Neural cell (in vitro differentiated cells): ENCODE results near the gene TULP1. TPM values are rescaled to one million over a fixed set of nuclear protein-coding genes. Genes with fewer than 3 reads are reported as not detected.

Experiments
- H2AFZ ChIP-seq: fragments of 200-600, 300-800 bp; sonication (generic), shearing (Covaris generic); 2 replicates; pipeline ENCODE4 v1.6.0; 2014; ENCODE audit warnings: low read depth, mild to moderate bottlenecking, antibody characterized with exemption, low read length, moderate library complexity
- H3F3A ChIP-seq: fragments of 200-600 bp; shearing (Covaris generic); 2 replicates; pipeline ENCODE4 v1.6.1; 2016; ENCODE audit warnings: mild to moderate bottlenecking, moderate library complexity, mixed read lengths, antibody characterized with exemption, low read length; ENCODE audit not compliant: insufficient read depth, poor library complexity, severe bottlenecking
- H3K27ac ChIP-seq: fragments of 200-600, 300-800 bp; sonication (generic), shearing (Covaris generic); 2 replicates; pipeline ENCODE4 v1.5.1; 2014; ENCODE audit warnings: mild to moderate bottlenecking, low read length, moderate library complexity
- H3K27me3 ChIP-seq: fragments of 300-800, 200-600 bp; sonication (generic), shearing (Covaris generic); 2 replicates; pipeline ENCODE4 v1.6.0; 2014; ENCODE audit warnings: mild to moderate bottlenecking, low read depth, low read length, moderate library complexity; ENCODE audit not compliant: insufficient read depth
- H3K36me3 ChIP-seq: fragments of 300-800, 200-600 bp; sonication (generic), shearing (Covaris generic); 2 replicates; pipeline ENCODE4 v1.5.1; 2014; ENCODE audit warnings: mild to moderate bottlenecking, antibody characterized with exemption, low read length, moderate library complexity; ENCODE audit not compliant: insufficient read depth
- H3K4me2 ChIP-seq: fragments of 300-800, 200-600 bp; sonication (generic), shearing (Covaris generic); 2 replicates; pipeline ENCODE4 v1.6.0; 2014; ENCODE audit warnings: mild to moderate bottlenecking, low read length
- H3K4me3 ChIP-seq: fragments of 300-800, 200-600 bp; sonication (generic), shearing (Covaris generic); 2 replicates; pipeline ENCODE4 v1.5.1; 2014; ENCODE audit warnings: mild to moderate bottlenecking, low read length, moderate library complexity
- H3K79me2 ChIP-seq: fragments of 200-600 bp; shearing (Covaris generic); replicated peaks from 2 replicates; pipeline ENCODE4 v1.6.0; 2014; ENCODE audit warnings: mild to moderate bottlenecking, low read length, moderate library complexity; ENCODE audit not compliant: insufficient read depth
- H3K9ac ChIP-seq: fragments of 300-800, 200-600 bp; sonication (generic), shearing (Covaris generic); 2 replicates; pipeline ENCODE4 v1.6.1; 2016; ENCODE audit warnings: mild to moderate bottlenecking, low read length, mixed read lengths
- H3K9me2 ChIP-seq: fragments of 200-600 bp; shearing (Covaris generic); 2 replicates; pipeline ENCODE4 v1.6.1; 2016; ENCODE audit warnings: mild to moderate bottlenecking, low read length, mixed read lengths; ENCODE audit not compliant: insufficient read depth
- H3K9me3 ChIP-seq: fragments of 200-600, 300-800 bp; sonication (generic), shearing (Covaris generic); 2 replicates; pipeline ENCODE4 v1.6.1; 2016; ENCODE audit warnings: mild to moderate bottlenecking, mixed run types, low read length, moderate library complexity, mixed read lengths
- H4K20me1 ChIP-seq: fragments of 200-600 bp; shearing (Covaris generic); 2 replicates; pipeline ENCODE4 v1.6.1; 2016; ENCODE audit warnings: mild to moderate bottlenecking, mixed run types; ENCODE audit not compliant: insufficient read depth
- EP300 ChIP-seq: fragments of 450-650 bp; conservative IDR thresholded peaks from 2 replicates; pipeline ENCODE4 v1.6.1; 2014; ENCODE audit warnings: antibody characterized with exemption, mild to moderate bottlenecking, moderate library complexity; ENCODE audit not compliant: poor library complexity, severe bottlenecking
- EZH2 ChIP-seq: fragments of 200-600, 300-800 bp; shearing (Covaris generic), sonication (generic); IDR thresholded peaks from 2 replicates; pipeline ENCODE4 v1.6.1; 2014; ENCODE audit warnings: antibody characterized with exemption, low read length, borderline replicate concordance, mild to moderate bottlenecking; ENCODE audit not compliant: insufficient read depth, poor library complexity, severe bottlenecking
- MXI1 ChIP-seq: fragments of 450-650 bp; conservative IDR thresholded peaks from 2 replicates; pipeline ENCODE4 v1.6.1; 2014; ENCODE audit warnings: antibody characterized with exemption, mild to moderate bottlenecking; ENCODE audit not compliant: poor library complexity, severe bottlenecking
- POLR2AphosphoS5 ChIP-seq: IDR thresholded peaks from 2 replicates; pipeline ENCODE4 v1.6.1; 2012
- RAD21 ChIP-seq: fragments of 450-650 bp; conservative IDR thresholded peaks from 2 replicates; pipeline ENCODE4 v1.6.1; 2014; ENCODE audit warnings: antibody characterized with exemption, mild to moderate bottlenecking, moderate library complexity
- SMC3 ChIP-seq: fragments of 450-650 bp; conservative IDR thresholded peaks from 2 replicates; pipeline ENCODE4 v1.6.1; 2014; ENCODE audit warnings: antibody characterized with exemption, mild to moderate bottlenecking, moderate library complexity; ENCODE audit not compliant: poor library complexity
- TAF1 ChIP-seq: IDR thresholded peaks from 2 replicates; pipeline ENCODE4 v1.6.1; 2012; ENCODE audit warnings: low read depth
- polyA plus RNA-seq: library from polyadenylated mRNA; depleted of rRNA; stranded (reverse); fragments of >200 nt; gene quantifications from 2 replicates; pipeline ENCODE4 v1.2.3, GENCODE V29; 2014
- TF ChIP-seq, protein P1 (sequence below): IDR thresholded peaks from 2 replicates; pipeline ENCODE4 v1.6.1; 2012; ENCODE audit warnings: borderline replicate concordance
- TF ChIP-seq, protein P2 (sequence below): fragments of 450-650 bp; IDR thresholded peaks from 2 replicates; pipeline ENCODE4 v1.5.1; 2014; ENCODE audit warnings: antibody characterized with exemption, mild to moderate bottlenecking, moderate library complexity; ENCODE audit not compliant: poor library complexity, severe bottlenecking

TULP1 gene
- polyA plus RNA-seq, 1 donor from 2014 or later = not detected

- Histone ChIP-seq H3F3A (no peaks in the 10 kb centered on the region), H3K27me3 (no peaks in the 10 kb centered on the region), H3K9ac (no peak overlapping the region), H3K27ac (no peak overlapping the region), H3K79me2 (no peaks in the 10 kb centered on the region), H3K9me2 (no peaks in the 10 kb centered on the region), H3K9me3 (no peaks in the 10 kb centered on the region), H3K36me3 (no peaks in the 10 kb centered on the region), H4K20me1 (no peaks in the 10 kb centered on the region), H3K4me2 (no peak overlapping the region), H3K4me3 (no peak overlapping the region), H2AFZ (no peak overlapping the region)
- TF ChIP-seq MXI1 (no peak), TAF1 (no peak), SMC3 (no peak), EZH2 (no peak), RAD21 (no peak), EP300 (no peak), POLR2AphosphoS5 (no peak)
- TF ChIP-seq, protein P1, sequence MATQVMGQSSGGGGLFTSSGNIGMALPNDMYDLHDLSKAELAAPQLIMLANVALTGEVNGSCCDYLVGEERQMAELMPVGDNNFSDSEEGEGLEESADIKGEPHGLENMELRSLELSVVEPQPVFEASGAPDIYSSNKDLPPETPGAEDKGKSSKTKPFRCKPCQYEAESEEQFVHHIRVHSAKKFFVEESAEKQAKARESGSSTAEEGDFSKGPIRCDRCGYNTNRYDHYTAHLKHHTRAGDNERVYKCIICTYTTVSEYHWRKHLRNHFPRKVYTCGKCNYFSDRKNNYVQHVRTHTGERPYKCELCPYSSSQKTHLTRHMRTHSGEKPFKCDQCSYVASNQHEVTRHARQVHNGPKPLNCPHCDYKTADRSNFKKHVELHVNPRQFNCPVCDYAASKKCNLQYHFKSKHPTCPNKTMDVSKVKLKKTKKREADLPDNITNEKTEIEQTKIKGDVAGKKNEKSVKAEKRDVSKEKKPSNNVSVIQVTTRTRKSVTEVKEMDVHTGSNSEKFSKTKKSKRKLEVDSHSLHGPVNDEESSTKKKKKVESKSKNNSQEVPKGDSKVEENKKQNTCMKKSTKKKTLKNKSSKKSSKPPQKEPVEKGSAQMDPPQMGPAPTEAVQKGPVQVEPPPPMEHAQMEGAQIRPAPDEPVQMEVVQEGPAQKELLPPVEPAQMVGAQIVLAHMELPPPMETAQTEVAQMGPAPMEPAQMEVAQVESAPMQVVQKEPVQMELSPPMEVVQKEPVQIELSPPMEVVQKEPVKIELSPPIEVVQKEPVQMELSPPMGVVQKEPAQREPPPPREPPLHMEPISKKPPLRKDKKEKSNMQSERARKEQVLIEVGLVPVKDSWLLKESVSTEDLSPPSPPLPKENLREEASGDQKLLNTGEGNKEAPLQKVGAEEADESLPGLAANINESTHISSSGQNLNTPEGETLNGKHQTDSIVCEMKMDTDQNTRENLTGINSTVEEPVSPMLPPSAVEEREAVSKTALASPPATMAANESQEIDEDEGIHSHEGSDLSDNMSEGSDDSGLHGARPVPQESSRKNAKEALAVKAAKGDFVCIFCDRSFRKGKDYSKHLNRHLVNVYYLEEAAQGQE = no peak
- TF ChIP-seq, protein P2, sequence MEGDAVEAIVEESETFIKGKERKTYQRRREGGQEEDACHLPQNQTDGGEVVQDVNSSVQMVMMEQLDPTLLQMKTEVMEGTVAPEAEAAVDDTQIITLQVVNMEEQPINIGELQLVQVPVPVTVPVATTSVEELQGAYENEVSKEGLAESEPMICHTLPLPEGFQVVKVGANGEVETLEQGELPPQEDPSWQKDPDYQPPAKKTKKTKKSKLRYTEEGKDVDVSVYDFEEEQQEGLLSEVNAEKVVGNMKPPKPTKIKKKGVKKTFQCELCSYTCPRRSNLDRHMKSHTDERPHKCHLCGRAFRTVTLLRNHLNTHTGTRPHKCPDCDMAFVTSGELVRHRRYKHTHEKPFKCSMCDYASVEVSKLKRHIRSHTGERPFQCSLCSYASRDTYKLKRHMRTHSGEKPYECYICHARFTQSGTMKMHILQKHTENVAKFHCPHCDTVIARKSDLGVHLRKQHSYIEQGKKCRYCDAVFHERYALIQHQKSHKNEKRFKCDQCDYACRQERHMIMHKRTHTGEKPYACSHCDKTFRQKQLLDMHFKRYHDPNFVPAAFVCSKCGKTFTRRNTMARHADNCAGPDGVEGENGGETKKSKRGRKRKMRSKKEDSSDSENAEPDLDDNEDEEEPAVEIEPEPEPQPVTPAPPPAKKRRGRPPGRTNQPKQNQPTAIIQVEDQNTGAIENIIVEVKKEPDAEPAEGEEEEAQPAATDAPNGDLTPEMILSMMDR = no peak
Observed at GRCh38 chr6:35483893-35484645, 28.6 kb downstream of the TULP1 start.

DNA sequence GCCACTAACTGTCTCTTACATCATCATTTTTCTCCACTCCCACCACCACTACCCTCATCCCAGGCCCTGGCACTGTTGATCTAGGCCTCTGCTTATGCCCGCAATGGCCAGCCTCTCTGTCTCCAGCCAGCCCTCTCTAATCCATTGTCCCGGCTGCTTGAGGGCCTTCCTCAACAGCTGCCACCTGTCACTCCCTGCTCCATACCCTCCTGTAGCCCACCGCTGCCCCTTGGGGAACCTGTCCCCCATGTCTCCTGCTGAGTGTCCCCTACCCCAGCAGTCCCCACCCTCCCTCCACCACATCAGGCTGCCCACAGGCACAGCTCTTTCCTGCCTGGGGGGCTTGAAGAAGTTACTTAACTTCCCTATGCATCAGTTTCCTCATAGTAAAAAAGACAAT lies 29.2 kb downstream of the TULP1 start:
- no peaks in the 10 kb centered on the region for H3K9me2 ChIP-seq
- H3K9me3 ChIP-seq = no peaks in the 10 kb centered on the region
- H3F3A ChIP-seq = no peaks in the 10 kb centered on the region
- H3K27me3 ChIP-seq = no peaks in the 10 kb centered on the region
- no peaks in the 10 kb centered on the region for H3K36me3 ChIP-seq
- no peak overlapping the region for H3K27ac ChIP-seq
- H3K79me2 ChIP-seq = no peaks in the 10 kb centered on the region
- no peak overlapping the region for H3K4me3 ChIP-seq
- no peak for TF ChIP-seq MXI1
- TF ChIP-seq TAF1 = no peak
- TF ChIP-seq, protein P2 = no peak
- no peak for TF ChIP-seq EZH2
- no peak for TF ChIP-seq RAD21
- no peak for TF ChIP-seq EP300
- TF ChIP-seq, protein P1 = no peak
- no peak for TF ChIP-seq POLR2AphosphoS5
- no peak for TF ChIP-seq SMC3
- H4K20me1 ChIP-seq = no peaks in the 10 kb centered on the region
- H3K9ac ChIP-seq = no peak overlapping the region
- no peak overlapping the region for H3K4me2 ChIP-seq
- no peak overlapping the region for H2AFZ ChIP-seq
